ENCODE results near the gene FSHR.

DNA sequence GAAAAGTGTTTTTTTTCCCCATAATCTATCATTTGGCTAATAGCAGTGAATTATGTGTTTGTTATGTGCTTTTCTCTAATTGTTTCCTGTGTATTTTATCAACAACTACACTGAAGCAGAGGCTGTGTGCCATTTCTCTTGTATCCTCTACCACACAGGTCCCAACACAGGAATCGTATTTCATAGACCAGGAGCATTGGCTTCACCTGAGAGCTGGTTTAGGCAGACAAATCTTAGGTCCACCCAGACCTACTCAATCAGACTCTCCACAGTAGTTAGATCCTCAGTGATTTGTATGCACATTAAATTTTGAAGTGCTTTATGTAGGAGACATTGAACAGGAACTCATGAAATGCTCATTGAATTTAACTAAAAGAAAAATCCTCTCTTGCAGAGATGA lies 109.2 kb downstream of the FSHR start:
- TF ChIP-seq, protein P1, sequence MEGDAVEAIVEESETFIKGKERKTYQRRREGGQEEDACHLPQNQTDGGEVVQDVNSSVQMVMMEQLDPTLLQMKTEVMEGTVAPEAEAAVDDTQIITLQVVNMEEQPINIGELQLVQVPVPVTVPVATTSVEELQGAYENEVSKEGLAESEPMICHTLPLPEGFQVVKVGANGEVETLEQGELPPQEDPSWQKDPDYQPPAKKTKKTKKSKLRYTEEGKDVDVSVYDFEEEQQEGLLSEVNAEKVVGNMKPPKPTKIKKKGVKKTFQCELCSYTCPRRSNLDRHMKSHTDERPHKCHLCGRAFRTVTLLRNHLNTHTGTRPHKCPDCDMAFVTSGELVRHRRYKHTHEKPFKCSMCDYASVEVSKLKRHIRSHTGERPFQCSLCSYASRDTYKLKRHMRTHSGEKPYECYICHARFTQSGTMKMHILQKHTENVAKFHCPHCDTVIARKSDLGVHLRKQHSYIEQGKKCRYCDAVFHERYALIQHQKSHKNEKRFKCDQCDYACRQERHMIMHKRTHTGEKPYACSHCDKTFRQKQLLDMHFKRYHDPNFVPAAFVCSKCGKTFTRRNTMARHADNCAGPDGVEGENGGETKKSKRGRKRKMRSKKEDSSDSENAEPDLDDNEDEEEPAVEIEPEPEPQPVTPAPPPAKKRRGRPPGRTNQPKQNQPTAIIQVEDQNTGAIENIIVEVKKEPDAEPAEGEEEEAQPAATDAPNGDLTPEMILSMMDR (optimal IDR thresholded peaks at IDR 0.05 in 1 of 3, IDR thresholded peaks at IDR 0.05 in 1 of 3, conservative IDR thresholded peaks at IDR 0.05 in 1 of 3; ENCODE audit: extremely low read depth in 1 of 3, insufficient read depth in 2 of 3, low read length in 3 of 3), result no peak
- no peak for TF ChIP-seq EZH2 (IDR thresholded peaks at IDR 0.05; ENCODE audit: low read length)
